ENCODE measurements around the gene TCN2. TPM values are rescaled to one million over a fixed set of nuclear protein-coding genes. Genes with fewer than 3 reads are reported as not detected.

TCN2 gene
- total RNA-seq, 2 experiments from 2014 or later = 3.8 TPM; not detected in 1

GRCh38 chr22:30568137-30568805, 38.7 kb upstream of the TCN2 start:
- no peak for TF ChIP-seq CTCF (conservative IDR thresholded peaks at IDR 0.05; ENCODE audit: low read length)
- TF ChIP-seq EZH2phosphoT487 (IDR thresholded peaks at IDR 0.05; ENCODE audit: borderline replicate concordance, low read depth, low read length) = no peak
- ChIA-PET CTCF (ENCODE audit: unreplicated experiment) (no interaction called here), POLR2A (no interaction called here)
- BruUV-seq (replicated peaks) = no TSS peak
- Histone ChIP-seq H3K4me1 (ENCODE audit: insufficient read depth, low read length, poor library complexity, severe bottlenecking) (no peaks in the 10 kb centered on the region), H4K20me1 (ENCODE audit: insufficient read depth, low read length) (no peaks in the 10 kb centered on the region; the same call in 1 of the 2 replicates), H3K9me2 (ENCODE audit: insufficient read depth, low read length) (no peaks in the 10 kb centered on the region), H3K9me3 (ENCODE audit: low read length) (no peaks in the 10 kb centered on the region), H2AFZ (ENCODE audit: low read length) (no peak overlapping the region), H3K79me2 (ENCODE audit: insufficient read depth, low read depth, low read length) (no peaks in the 10 kb centered on the region), H3K4me2 (ENCODE audit: low read length) (no peak overlapping the region), H3K36me3 (ENCODE audit: insufficient read depth, low read length) (no peaks in the 10 kb centered on the region), H3K27ac (ENCODE audit: low read depth, low read length, poor library complexity, severe bottlenecking) (no peak overlapping the region), H3K4me3 (ENCODE audit: low read depth, low read length, poor library complexity, severe bottlenecking) (no peak overlapping the region)
- intact Hi-C loops (cut with micrococcal nuclease; ENCODE audit: unreplicated experiment) = no loop called here
- no peak for DNase-seq (ENCODE audit: low spot score)

DNA sequence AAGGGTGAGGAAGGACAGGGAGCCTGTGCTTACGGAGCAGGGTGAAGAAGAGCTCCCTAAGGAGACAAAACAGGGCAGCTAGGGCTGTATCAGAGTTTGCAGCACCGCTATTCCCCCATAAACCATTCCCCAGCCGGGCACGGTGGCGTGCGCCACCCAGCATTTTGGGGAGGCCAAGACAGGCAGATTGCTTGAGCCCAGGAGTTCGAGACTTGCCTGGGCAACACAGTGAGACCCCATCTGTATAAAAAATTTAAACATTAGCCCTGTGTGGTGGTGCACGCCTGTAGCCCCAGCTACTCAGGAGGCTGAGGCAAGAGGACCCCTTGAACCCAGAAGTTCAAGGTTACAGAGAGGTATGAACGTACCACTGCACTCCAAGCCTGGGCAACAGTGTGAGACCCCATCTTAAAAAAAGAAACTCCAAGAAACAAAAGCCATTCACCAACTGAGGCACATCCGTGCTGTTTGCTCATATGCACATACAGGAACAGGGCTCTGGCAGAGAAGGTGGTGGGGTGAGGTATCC, 37.2 kb upstream of the TCN2 start:
- no peak for DNase-seq (ENCODE audit: low spot score)
- Histone ChIP-seq H3K27ac (ENCODE audit: low read depth, low read length, poor library complexity, severe bottlenecking) (no peak overlapping the region), H3K9me2 (ENCODE audit: insufficient read depth, low read length) (no peaks in the 10 kb centered on the region), H3K4me1 (ENCODE audit: insufficient read depth, low read length, poor library complexity, severe bottlenecking) (no peaks in the 10 kb centered on the region), H3K9me3 (ENCODE audit: low read length) (no peaks in the 10 kb centered on the region), H4K20me1 (ENCODE audit: insufficient read depth, low read length) (no peaks in the 10 kb centered on the region; the same call in 1 of the 2 replicates), H2AFZ (ENCODE audit: low read length) (no peak overlapping the region), H3K36me3 (ENCODE audit: insufficient read depth, low read length) (no peaks in the 10 kb centered on the region), H3K4me2 (ENCODE audit: low read length) (no peak overlapping the region), H3K79me2 (ENCODE audit: insufficient read depth, low read depth, low read length) (no peaks in the 10 kb centered on the region), H3K4me3 (ENCODE audit: low read depth, low read length, poor library complexity, severe bottlenecking) (no peak overlapping the region)
- CTCF ChIA-PET (ENCODE audit: unreplicated experiment) = no interaction called here
- no peak for TF ChIP-seq CTCF (conservative IDR thresholded peaks at IDR 0.05; ENCODE audit: low read length)
- TF ChIP-seq EZH2phosphoT487 (IDR thresholded peaks at IDR 0.05; ENCODE audit: borderline replicate concordance, low read depth, low read length) = no peak
- BruUV-seq (replicated peaks) = no TSS peak
- intact Hi-C loops (cut with micrococcal nuclease; ENCODE audit: unreplicated experiment) = no loop called here
- POLR2A ChIA-PET = no interaction called here

GRCh38 chr22:30572210-30572609, 34.8 kb upstream of the TCN2 start:
- CTCF ChIA-PET (ENCODE audit: unreplicated experiment) = no interaction called here
- BruUV-seq (replicated peaks) = no TSS peak

More at GRCh38 chr22:30572210-30572609, 34.8 kb upstream of the TCN2 start:
- peaks cover 20% of the 10 kb centered on the region for H3K36me3 ChIP-seq (ENCODE audit: insufficient read depth, low read length)
- no peaks in the 10 kb centered on the region for H3K4me1 ChIP-seq (ENCODE audit: insufficient read depth, low read length, poor library complexity, severe bottlenecking)
- H2AFZ ChIP-seq (ENCODE audit: low read length) = no peak overlapping the region
- no peak overlapping the region for H3K4me2 ChIP-seq (ENCODE audit: low read length)
- intact Hi-C loops (cut with micrococcal nuclease; ENCODE audit: unreplicated experiment) = no loop called here
- H3K79me2 ChIP-seq (ENCODE audit: insufficient read depth, low read depth, low read length) = no peaks in the 10 kb centered on the region
- no peak overlapping the region for H3K4me3 ChIP-seq (ENCODE audit: low read depth, low read length, poor library complexity, severe bottlenecking)
- no peaks in the 10 kb centered on the region; the same call in 1 of the 2 replicates for H4K20me1 ChIP-seq (ENCODE audit: insufficient read depth, low read length)
- no peak for TF ChIP-seq EZH2phosphoT487 (IDR thresholded peaks at IDR 0.05; ENCODE audit: borderline replicate concordance, low read depth, low read length)
- TF ChIP-seq CTCF (conservative IDR thresholded peaks at IDR 0.05; ENCODE audit: low read length) = no peak
- no peaks in the 10 kb centered on the region for H3K9me2 ChIP-seq (ENCODE audit: insufficient read depth, low read length)
- no peak overlapping the region for H3K27ac ChIP-seq (ENCODE audit: low read depth, low read length, poor library complexity, severe bottlenecking)
- DNase-seq (ENCODE audit: low spot score) = no peak
- POLR2A ChIA-PET = no interaction called here
- H3K9me3 ChIP-seq (ENCODE audit: low read length) = no peaks in the 10 kb centered on the region
